HG03432 (cell line): ENCODE measurements around the gene GEMIN7.

Experiments used
- ATAC-seq: cut with Tn5 transposase; IDR thresholded peaks from one replicate; pipeline ENCODE4 v1.9.1; 2021; ENCODE audit warnings: mild to moderate bottlenecking, moderate library complexity; ENCODE audit not compliant: unreplicated experiment

Gene GEMIN7

GRCh38 chr19:45082170-45082569 is 3.1 kb downstream of the GEMIN7 start:
- no peak for ATAC-seq

DNA sequence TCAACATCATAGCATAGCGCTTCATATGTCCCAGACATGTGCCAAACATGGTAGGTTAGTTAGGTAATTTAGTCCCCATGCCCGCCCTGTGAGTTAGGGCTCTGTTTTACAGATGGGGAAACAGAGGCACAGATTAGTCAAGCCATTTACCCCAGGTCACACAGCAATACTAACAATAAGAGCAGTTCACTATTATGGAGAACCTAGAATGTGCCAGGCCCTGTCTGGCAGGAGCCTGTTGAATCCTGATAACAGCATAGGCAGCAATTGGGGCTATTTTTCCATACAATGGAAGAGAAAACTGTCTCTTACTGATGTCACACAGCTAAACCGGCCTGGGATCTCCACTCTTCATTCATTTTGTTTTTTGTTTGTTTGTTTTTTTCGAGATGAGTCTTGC is 7.4 kb downstream of the GEMIN7 start:
- no peak for ATAC-seq

- no peak for ATAC-seq
These were observed 8.5 kb downstream of the GEMIN7 start for GRCh38 chr19:45087531-45087930.

GRCh38 chr19:45090034-45090433 is 11.0 kb downstream of the GEMIN7 start:
- no peak for ATAC-seq

- no peak for ATAC-seq
These were observed 11.5 kb downstream of the GEMIN7 start for GRCh38 chr19:45090606-45091005.

- ATAC-seq, result peak; percentile 64
These were observed 12.2 kb downstream of the GEMIN7 start for GRCh38 chr19:45091031-45091923.

DNA sequence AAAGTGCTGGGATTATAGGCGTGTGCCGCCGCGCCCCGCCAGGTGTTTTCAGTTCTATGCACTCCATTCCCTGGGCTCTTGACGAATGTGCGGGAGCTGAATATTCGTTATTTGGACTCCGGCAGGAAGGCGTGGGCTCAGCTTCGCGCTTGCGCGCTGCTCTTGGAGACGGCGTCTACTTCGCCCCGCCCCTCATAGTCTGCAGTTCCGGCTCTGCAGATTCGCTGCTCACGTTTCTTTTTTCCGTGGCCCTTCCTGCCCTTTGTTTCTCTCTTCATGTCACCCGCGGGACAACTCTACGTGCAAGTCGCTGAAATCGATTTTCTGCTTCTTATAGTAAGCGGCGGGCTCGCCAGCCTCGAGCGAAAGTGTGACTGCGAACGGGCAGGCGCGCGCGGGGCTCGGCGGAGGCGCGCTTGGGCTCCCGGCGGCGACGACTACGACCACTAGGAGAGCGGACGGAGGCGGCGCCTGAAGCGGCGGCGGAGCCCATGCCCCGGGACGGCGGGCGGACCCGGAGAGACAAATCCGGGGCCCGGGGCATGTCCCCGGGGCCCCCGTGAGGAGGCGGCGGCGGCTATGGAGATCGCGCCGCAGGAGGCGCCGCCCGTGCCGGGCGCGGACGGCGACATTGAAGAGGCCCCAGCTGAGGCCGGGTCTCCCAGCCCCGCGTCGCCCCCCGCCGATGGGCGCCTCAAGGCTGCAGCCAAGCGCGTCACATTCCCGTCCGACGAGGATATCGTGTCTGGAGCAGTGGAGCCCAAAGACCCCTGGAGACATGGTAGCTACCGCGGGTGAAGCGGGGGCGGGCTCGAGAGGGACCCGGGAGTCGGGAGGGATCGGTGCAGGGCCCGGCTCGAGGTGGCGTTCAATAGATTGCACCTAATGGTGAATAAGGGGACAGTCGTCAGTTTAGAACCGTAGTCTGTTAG is 14.0 kb downstream of the GEMIN7 start, which contains the start of gene PPP1R37:
Gene PPP1R37, plus strand, starts transcription at position 433 of the 932 bp plus-strand sequence. Its CDS starts 147 bp downstream, at position 580.
- ATAC-seq, result peak; percentile 65

GRCh38 chr19:45094137-45094536 is 15.1 kb downstream of the GEMIN7 start:
- ATAC-seq, result no peak

GRCh38 chr19:45094707-45095106 is 15.6 kb downstream of the GEMIN7 start:
- ATAC-seq, result no peak

DNA sequence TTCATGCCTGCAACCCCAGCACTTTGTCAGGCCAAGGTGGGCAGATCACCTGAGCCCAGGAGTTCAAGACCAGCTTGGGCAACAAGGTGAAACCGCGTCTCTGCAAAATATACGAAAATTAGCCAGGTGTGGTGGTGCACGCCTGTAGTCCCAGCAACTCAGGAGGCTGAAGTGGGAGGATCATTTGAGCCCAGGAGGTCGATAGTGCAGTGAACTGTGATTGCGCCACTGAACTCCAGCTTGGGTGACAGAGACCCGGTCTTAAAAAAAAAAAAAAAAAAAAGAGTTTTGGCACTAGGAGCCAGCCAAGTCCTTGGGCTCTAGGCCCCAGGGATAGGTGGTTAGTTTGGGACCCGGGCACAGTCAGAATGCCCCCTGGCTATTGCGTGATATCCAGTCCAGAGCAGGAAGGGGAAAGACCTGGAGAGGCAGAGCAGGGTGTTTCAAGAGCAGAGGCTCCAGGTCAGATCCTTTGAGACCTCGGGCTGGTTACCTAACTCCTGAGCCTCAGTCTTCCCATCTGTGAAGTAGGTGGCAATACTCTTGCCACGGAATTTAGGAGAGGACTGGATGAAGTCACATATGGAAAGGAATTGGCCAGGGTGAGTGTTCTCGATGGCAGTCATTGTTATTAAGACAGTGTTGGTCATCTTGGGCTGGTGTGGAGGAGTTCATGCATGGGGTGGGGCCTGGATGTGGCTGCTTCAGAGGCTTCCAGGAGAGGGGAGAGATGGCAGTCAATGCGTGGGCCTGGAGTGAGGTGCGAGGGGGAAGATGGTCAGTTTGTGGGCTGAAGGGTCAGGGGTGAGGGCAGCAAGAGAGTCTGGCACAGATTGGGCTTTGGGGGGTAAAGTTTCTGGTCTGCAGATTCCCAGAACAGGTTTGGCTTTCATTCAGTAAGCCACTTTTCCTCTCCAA is 16.7 kb downstream of the GEMIN7 start:
- no peak for ATAC-seq

DNA sequence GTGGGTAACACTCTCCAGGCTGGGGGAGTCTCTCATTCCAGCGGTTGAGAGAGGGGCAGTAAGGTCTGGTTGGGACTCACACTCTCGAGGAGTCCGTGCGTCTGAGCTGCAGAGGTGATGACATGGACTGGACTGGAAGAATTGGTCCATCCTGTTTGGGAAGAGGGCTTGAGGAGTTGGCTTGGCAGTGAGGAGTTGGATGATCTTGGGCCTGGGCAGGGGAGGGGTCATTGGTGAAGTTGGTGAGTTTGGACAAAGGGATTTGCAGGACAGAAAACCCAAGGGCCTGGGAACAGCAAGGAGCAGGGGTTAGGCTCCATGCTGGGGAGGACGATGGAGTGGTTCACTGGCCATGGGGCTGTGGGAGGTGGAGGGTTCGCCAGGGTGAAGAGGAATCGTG is 17.6 kb downstream of the GEMIN7 start:
- ATAC-seq, result no peak

DNA sequence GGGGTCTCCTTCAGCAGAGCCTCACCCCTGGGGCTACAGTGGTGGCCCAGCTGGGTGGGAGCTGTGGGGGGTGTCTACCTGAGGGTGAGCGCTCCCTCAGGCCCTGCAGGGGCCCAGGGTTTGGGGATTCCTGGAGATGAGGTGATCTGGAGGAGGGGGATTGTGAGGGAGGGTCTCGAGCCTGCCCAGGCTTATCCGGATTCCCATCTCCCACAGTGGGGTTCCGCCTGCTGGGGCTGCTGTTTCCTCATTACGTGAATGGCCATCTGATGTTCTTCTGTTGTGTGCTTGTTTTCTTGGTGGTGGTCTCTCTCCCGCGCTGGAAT is 18.4 kb downstream of the GEMIN7 start:
- no peak for ATAC-seq

- ATAC-seq, result no peak
These were observed 18.9 kb downstream of the GEMIN7 start for GRCh38 chr19:45097776-45098520.

- no peak for ATAC-seq
These were observed 19.7 kb downstream of the GEMIN7 start for GRCh38 chr19:45098521-45099466.

- ATAC-seq, result no peak
These were observed 20.6 kb downstream of the GEMIN7 start for GRCh38 chr19:45099467-45100191.

DNA sequence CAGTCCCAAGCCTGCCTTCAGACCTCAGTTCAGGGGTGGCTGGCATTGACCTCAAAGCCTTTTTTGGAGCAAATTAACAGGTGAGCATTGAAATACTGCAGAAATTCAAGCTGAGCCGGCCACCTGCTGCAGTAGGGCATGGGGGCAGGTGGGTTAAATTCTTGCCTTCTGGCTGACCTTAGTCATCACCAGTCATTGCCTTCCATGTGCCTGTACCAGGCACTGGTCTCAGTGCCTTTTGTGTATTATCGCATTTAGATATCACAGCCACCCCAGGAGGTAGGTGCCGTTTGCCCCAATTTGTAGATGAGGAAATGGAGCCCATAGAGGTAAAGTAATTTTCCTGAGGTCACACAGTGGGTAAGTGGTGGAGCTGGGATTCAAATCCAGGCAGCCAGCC is 21.1 kb downstream of the GEMIN7 start:
- no peak for ATAC-seq

GRCh38 chr19:45100846-45101252 is 21.8 kb downstream of the GEMIN7 start:
- ATAC-seq, result no peak

DNA sequence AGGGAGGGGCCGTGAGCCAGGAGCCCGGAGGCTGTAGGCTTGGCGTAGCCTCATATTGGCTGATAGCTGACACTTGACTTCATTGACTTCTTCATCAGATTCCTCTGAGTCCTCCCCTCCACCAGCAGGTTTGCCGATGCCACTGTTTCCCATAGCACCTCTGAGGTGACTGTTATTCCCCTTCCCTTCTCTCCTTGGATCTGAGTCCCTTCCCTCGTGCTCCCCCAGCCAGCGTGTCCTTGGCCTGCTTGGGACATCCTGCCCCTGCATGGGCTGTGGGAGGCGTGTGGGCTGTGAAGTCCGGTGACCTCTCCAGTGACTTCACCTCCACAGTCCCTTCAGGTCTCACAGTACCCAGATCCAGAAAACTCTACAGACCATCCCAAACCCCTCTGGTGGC is 22.7 kb downstream of the GEMIN7 start:
- ATAC-seq, result no peak
